Brain microvascular endothelial cell (primary cell): ENCODE results near the gene R3HDM2.

Experiments
- DNase-seq: peaks from one replicate; pipeline ENCODE4 v3.0.0-alpha.2; 2020
- H3K27ac ChIP-seq: fragments of 250-450 bp; sonication (Bioruptor Pico); 2 replicates; pipeline ENCODE4 v1.5.1; 2020; ENCODE audit warnings: mild to moderate bottlenecking, moderate library complexity
- H3K27me3 ChIP-seq: fragments of 250-450 bp; sonication (Bioruptor Pico); replicated peaks from 2 replicates; pipeline ENCODE4 v1.5.1; 2020; ENCODE audit warnings: mild to moderate bottlenecking
- H3K36me3 ChIP-seq: fragments of 250-450 bp; sonication (Bioruptor Pico); replicated peaks from 2 replicates; pipeline ENCODE4 v1.5.1; 2020; ENCODE audit warnings: mild to moderate bottlenecking
- H3K4me3 ChIP-seq: 2 replicates; pipeline ENCODE4 v1.5.1; 2011; ENCODE audit warnings: low read depth, mild to moderate bottlenecking, control low read depth, low read length, moderate library complexity
- in situ Hi-C: cut with HindIII; loops from 2 replicates; pipeline ENCODE4 v1.10.0; 2017; ENCODE audit warnings: low sequenced_read_pairs, low pct_ligation_motif_present
- TF ChIP-seq, protein P1 (sequence below): IDR thresholded peaks from 2 replicates; pipeline ENCODE4 v1.5.1; 2011; ENCODE audit warnings: low read depth, mild to moderate bottlenecking, moderate library complexity, low read length, control low read depth, inconsistent platforms; ENCODE audit errors: missing control alignments

The R3HDM2 gene

DNA sequence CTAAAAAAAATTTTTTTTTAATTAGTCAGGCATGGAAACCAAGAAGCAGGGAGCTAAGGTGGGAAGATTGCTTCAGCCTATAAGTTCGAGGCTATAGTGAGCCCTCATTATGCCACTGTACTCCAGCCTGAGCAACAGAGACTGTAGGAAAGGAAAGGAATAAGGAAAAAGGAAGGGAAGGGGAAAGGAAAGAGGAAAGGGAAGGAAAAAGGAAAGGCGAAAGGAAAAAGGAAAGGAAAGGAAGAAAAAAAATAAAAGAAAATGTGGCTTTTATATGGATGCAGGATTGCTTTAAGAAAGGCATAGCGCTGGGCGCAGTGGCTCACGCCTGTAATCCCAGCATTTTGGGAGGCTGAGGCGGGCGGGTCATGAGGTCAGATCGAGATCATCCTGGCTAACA lies 70.4 kb downstream of the R3HDM2 start:
- Histone ChIP-seq H3K36me3 (no peaks in the 10 kb centered on the region), H3K27ac (no peak overlapping the region), H3K4me3 (no peak overlapping the region), H3K27me3 (no peaks in the 10 kb centered on the region)
- TF ChIP-seq, protein P1, sequence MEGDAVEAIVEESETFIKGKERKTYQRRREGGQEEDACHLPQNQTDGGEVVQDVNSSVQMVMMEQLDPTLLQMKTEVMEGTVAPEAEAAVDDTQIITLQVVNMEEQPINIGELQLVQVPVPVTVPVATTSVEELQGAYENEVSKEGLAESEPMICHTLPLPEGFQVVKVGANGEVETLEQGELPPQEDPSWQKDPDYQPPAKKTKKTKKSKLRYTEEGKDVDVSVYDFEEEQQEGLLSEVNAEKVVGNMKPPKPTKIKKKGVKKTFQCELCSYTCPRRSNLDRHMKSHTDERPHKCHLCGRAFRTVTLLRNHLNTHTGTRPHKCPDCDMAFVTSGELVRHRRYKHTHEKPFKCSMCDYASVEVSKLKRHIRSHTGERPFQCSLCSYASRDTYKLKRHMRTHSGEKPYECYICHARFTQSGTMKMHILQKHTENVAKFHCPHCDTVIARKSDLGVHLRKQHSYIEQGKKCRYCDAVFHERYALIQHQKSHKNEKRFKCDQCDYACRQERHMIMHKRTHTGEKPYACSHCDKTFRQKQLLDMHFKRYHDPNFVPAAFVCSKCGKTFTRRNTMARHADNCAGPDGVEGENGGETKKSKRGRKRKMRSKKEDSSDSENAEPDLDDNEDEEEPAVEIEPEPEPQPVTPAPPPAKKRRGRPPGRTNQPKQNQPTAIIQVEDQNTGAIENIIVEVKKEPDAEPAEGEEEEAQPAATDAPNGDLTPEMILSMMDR, result no peak
- in situ Hi-C loops, result no loop called here
- DNase-seq, result no peak

DNA sequence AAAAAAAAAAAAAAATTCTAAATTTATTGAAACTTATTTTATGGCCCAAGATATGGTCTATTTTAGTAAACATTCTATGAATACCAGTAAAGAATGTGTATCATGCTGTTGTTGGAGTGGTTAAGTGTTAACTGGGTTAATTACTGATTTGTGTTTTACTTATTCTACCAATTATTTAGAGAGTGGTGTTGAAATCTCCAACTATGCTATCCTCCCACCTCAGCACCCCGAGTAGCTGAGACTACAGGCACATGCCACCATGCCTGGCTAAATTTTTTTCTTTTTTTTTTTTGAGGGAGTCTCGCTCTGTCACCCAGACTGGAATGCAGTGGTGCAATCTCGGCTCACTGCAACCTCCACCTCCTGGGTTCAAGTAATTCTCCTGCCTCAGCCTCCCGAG lies 72.2 kb downstream of the R3HDM2 start:
- in situ Hi-C loops, result no loop called here
- TF ChIP-seq, protein P1, result no peak

DNA sequence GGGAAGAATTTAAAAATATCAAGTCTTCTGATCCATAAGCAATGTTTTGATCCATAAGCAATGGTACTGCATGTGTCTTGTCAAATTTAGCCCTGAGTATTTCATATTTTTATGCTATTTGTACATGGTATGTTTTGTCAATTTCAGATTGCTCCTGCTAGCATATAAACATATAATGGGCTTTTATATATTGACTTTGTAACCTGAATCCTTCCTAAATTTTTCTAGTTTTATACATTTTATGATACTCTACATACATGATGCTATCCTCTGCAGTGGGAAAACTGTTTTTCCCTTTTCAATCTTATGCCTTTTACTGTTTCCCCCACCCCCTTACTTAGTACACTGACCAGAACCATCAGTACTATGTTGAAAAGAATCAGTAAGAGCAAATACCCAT lies 75.1 kb downstream of the R3HDM2 start:
- H3K27me3 ChIP-seq, result no peaks in the 10 kb centered on the region
- no peak overlapping the region for H3K27ac ChIP-seq
- H3K4me3 ChIP-seq, result no peak overlapping the region
- no peaks in the 10 kb centered on the region for H3K36me3 ChIP-seq
- TF ChIP-seq, protein P1, result no peak
- in situ Hi-C loops, result no loop called here
- DNase-seq, result no peak

More for the DNA sequence above, 72.2 kb downstream of the R3HDM2 start:
- H3K36me3 ChIP-seq, result no peaks in the 10 kb centered on the region
- no peak for DNase-seq
- no peaks in the 10 kb centered on the region for H3K27me3 ChIP-seq
- H3K4me3 ChIP-seq, result no peak overlapping the region
- H3K27ac ChIP-seq, result no peak overlapping the region

DNA sequence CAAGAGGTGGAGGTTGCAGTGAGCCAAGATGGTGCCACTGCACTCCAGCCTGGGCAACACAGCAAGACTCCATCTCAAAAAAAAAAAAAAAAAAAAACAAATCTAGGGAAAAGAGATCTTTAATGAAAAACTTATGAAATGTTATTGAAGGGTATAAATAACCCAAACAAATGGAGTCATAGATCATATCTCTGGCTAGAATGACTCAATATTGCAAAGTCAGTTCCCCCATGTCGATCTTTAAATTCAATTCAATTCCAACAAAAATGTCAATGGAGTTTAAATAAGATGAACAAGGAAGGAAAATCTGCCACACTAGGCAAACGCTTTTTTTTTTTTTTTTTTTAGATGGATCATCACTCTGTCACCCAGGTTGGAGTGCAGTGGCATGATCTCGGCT lies 78.7 kb downstream of the R3HDM2 start:
- H3K36me3 ChIP-seq, result no peaks in the 10 kb centered on the region
- DNase-seq, result no peak
- H3K27me3 ChIP-seq, result no peaks in the 10 kb centered on the region
- no peak overlapping the region for H3K27ac ChIP-seq
- TF ChIP-seq, protein P1, result no peak
- in situ Hi-C loops, result no loop called here
- no peak overlapping the region for H3K4me3 ChIP-seq

DNA sequence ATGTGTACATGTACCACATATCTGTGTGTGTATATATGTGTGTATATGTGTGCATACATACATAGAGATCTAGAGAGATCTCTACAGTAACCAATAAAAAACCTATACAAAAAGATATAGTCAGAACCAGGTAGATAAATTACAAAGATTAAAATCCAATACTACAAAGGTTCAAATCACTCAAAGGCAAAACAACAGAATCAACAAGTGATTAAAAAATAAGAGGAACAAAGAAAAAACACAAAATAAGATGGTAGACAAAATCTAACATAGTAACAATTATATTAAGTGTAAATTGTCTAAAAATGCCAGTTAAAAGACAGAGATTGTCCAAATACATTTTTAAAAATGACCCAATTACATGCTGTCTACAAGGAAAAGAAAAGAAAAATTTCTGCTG lies 83.6 kb downstream of the R3HDM2 start:
- DNase-seq, result no peak
- no peaks in the 10 kb centered on the region for H3K36me3 ChIP-seq
- TF ChIP-seq, protein P1, result no peak
- H3K27me3 ChIP-seq, result no peaks in the 10 kb centered on the region
- in situ Hi-C loops, result no loop called here
- no peak overlapping the region for H3K4me3 ChIP-seq
- no peak overlapping the region for H3K27ac ChIP-seq

DNA sequence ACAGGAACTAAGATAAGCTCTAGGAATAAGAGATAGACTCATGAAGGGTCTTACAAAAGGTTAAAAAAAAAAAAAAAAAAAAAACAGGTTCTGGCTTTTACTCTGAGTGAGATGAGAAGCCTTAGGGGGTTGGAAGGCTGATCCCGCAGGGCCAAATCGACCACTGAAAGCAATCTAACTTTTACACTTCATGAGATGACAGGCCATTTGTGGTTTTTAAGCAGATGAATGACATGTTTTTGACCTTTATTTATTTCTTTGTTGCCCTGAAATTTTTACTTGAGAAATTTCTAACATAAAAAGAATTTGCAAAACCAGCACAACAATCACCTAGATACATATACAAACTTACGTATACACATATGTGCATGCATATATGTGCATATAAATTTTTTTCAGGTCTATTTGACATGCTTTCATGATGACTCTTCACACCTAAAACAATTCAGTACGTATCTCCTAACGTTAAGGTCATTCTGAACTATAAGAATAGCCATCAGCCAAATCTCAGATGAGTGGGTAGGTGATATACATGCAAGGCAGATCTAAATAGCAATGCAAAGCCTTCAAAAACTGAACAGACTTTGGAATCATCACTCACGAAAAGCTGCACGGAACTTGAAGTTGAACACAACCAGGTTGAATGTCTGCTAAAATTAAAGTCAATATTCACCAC lies 87.0 kb downstream of the R3HDM2 start:
- TF ChIP-seq, protein P1, result no peak
- H3K36me3 ChIP-seq, result no peaks in the 10 kb centered on the region
- H3K4me3 ChIP-seq, result no peak overlapping the region
- no peak for DNase-seq
- H3K27me3 ChIP-seq, result no peaks in the 10 kb centered on the region
- H3K27ac ChIP-seq, result no peak overlapping the region
- in situ Hi-C loops, result no loop called here
